GM18502 (cell line): ENCODE measurements around the gene ZMIZ1.

Experiments used
- ATAC-seq: cut with Tn5 transposase; IDR thresholded peaks from one replicate; pipeline ENCODE4 v1.9.1; 2021; ENCODE audit warnings: mild to moderate bottlenecking; ENCODE audit not compliant: unreplicated experiment, poor library complexity

The ZMIZ1 gene

GRCh38 chr10:79131836-79132631, 63.3 kb downstream of the ZMIZ1 start:
- no peak for ATAC-seq

DNA sequence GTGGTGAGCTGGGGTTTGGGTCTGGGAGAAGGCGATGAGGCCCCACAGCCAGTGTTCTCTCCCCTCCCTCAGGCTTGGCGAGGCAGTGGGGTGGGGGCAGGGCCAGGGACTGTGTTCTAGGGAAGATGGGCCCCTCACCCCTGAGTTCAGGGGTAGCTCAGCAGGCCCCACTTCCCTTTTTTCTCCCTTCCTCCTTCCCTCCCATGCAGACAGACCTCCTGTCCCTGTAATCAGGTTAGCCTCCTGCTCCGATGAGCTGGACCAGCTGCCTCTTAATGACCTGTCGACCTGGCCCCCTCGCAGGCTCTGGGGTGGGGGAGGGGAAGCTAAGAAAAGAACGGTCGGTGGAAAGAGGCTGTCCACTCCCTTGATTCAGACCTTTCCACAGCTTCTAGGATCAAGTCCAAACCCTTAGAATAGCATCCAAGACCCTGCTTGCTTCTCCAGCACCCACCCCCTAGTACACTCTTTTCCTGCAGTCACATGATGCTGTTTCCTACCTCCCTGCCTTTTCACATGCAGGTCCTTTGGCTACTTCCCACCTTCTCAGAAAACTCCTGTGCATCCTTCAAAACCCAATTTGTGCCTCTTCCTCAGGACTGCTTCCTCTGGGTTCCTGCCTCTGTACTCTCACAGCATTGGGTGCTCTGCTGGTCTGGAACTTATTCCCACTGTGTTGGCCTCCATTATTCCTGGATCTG, 64.1 kb downstream of the ZMIZ1 start:
- ATAC-seq, result no peak

DNA sequence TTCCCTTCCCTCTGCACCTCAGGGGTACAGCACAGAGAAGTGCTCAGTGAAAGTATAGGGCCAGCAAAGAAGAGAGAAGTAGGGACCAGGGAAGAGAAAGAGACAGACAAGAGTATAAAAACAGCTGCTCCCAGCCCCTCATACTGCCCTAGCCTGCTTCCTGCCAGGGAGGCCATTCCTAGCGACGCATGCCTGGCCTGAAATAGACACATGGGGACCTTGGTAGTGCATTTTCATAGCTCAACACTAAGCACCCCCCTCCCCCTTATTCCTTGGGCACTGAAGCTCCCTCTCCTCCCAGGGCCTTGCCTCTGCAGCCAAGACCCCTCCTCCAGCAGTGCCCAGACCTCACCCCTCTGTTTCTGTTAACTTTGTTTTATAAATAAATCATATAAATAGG, 64.7 kb downstream of the ZMIZ1 start:
- ATAC-seq, result no peak

DNA sequence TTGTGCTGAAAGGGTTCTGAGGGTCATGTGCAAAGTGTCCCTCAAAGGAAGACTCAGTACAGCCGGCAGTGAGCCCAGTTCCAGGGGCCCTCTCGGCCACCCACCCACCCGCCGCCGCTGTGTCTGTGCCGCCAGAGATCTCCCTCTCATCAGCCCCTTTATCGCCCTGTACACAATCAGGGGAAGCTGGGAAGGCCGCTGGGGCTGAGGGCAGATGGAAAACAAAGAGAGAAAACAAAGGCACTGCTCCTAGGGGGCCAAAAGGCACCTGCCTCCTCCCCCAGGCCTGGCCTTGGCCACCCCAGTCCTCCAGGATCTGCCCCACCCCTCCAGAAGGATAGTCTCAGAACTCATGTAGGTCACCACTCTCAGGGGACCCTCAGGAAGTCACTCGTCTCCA, 67.0 kb downstream of the ZMIZ1 start:
- ATAC-seq, result no peak

GRCh38 chr10:79136236-79137005, 67.7 kb downstream of the ZMIZ1 start:
- ATAC-seq, result no peak

DNA sequence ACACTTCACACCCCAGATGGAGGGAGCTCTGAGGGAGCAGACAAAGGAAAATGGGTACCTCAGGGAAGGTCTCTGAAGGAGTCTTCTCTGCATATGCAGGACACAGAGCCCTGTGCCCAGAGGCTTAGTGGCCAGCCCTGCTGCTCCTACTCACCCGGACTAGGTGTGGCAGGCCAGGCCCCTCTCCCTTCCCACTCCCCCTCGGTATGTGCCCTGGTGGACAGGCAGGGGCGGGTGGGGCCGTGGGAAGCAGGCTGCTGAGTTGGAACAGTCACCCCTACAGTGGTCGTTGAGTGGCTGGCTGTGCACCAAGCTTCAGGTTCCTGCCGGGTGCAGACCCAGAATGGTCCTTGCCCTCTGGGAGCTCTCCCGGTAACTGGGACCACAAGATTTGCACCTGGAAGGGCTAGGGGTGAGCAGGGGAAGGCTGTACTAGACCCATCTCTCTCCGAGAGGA, 68.6 kb downstream of the ZMIZ1 start:
- peak; percentile 11 for ATAC-seq

- ATAC-seq, result peak; percentile 86
Observed at GRCh38 chr10:79137826-79138225, 69.1 kb downstream of the ZMIZ1 start.

DNA sequence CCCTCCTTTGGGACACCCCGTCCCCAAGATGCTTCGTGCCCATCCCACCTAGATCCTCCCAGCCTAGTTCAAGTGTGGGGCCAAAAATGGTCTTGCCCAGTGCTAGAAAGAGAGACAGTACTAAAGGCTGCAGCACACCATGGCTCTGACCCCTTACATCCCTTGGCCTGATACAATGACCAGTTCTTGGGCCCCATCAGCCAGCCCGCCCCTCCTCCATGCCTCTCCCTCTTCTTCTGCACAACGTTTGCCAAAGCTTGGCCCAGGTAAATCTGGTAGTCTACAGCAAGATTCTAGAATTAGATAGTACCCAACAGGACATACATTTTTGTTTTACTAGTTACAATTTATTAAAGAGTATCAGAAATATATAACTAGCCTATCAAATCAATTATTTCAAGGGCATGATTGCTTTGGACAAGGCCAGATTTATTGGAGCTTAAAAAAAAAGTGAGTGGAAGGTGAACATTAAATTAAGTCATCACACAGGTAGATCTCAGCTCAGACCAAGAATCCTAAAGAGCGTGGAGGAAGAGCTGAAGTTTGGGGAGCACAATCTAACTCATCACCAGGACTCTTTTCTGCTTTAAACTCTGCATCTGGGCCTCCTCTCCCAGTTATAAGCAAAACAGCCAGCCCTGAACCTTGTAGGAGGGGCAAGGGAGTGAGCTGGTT, 69.8 kb downstream of the ZMIZ1 start:
- no peak for ATAC-seq

DNA sequence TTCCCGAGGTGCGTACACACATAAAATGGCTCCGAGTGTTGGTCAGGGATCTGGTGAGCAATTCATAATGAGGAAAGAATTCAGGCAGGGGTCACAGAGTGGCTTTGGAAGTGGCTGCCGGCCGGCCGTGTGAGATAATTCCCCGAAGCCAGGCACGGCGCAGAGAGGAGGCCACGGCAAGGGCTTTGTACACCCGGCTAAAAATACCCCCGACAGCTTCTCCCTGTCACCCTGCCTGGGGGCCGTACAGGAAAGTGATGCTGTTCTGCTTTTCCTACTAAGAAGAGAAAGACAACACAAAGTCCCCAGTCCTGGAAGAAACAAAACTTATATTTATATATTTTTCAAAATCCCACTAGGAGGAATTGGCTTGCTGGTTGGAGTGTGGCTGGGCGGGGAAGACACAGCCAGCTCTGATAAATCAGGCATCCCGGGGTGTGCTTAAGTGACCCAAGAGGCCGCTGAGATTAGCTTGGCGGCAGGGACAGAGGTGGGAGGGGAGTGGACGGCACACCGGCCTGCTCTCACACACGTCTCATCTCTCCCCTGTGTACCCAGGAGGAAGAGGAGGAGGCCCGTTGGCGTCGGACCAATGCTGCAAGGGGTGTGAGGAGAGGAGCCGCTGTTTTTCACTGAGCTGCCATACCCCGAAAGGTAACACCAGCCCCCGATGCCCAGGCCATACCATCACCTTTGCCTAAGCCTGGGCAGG, 70.5 kb downstream of the ZMIZ1 start:
- ATAC-seq, result no peak

- no peak for ATAC-seq
Observed at GRCh38 chr10:79140085-79140793, 71.5 kb downstream of the ZMIZ1 start.

- ATAC-seq, result no peak
Observed at GRCh38 chr10:79140855-79141254, 72.1 kb downstream of the ZMIZ1 start.

- ATAC-seq, result no peak
Observed at GRCh38 chr10:79142064-79142491, 73.3 kb downstream of the ZMIZ1 start.

DNA sequence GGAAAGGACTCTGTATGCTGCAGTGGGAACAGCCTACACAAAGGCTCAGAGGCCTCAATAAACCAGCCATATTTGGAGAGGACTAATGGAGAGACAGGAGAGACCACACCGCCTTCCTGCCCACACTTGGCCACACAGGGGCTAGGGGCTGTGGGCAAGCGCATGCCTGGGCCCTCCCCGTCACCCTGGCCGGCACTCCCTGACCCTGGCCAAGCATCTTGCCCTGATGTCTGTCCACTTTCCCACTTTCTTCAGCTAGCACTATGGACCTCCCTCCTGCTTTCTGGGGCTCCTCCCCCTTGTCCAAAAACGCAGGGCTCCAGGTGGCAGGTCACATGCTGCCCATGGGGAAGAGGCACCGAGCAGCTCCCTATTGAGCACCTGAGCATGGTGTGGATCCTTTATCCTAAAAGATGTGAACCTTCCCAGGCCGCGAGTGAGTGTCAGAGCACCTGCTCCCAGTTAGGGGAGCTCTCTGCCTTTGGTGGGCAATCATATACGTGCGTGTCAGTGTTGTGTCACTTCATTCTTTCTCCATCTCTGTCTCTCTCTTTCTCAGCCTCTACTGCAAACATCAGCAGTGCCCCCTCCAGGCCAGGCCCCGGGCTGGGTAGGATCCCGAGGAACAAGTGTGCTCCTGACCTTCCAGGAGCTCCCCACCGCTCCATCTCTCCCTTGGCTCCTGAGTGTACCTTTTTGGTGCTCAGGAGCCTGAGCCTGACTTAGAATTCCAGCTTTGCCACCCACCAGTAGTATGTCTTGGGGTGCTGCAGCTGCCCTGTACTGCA, 74.0 kb downstream of the ZMIZ1 start:
- no peak for ATAC-seq

DNA sequence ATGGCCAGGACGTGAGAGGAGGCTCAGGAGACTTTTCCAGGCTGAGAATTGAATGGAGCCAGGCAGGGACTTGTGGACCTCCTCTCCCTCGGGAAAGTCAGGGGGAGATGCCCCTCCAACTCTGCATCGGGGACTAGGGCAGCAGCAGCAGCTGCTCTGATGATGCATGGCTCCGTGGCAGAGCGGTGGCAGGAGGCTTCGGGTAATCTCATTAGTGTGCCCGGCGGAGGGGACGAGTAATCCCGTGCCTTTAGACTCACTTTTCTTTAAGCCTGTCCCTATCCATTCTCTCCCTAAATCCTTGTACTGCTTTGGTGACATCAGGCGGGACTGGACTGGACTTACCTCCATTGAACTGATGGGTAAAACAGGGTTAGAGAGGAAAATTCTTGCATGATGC, 75.1 kb downstream of the ZMIZ1 start:
- no peak for ATAC-seq

DNA sequence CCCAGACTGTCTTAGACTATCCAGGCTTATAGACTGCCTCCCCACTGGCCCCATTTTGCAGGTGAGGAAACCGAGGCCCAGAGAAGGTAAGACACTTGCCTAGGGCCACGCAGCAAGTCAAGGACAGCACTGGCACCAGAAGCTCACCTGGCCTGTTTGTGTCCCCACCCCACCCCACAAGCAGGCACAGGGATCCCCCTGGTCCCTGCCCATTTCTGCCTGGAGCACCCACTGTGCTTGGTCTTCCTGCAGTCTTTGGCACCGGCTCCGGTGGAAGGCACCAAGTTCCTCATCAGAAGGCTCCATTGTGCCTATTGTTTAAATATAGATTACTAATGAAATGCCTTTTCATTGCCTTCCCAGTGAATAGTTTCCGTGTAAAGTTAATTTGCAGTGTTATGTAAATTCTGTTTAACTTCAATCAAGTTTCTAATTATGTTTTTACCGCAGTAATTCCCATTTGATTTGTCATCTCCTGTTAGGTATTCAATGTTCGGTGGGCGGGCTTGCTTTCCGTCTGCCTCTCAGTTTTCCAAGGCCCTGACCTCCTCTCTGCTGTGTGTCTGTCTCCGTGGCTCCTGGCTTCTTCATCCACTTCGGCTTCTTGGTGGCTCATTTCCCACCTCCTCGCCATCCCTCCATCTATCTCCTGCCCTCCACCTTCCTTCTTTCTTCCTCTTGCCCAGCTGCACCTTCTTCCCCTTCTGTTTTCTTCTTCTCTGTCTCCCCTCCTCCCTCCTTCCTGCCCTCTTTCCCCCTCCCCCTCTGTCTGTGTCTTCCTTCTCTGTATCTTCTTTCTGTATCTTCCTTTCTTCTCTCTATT, 75.8 kb downstream of the ZMIZ1 start:
- ATAC-seq, result no peak

DNA sequence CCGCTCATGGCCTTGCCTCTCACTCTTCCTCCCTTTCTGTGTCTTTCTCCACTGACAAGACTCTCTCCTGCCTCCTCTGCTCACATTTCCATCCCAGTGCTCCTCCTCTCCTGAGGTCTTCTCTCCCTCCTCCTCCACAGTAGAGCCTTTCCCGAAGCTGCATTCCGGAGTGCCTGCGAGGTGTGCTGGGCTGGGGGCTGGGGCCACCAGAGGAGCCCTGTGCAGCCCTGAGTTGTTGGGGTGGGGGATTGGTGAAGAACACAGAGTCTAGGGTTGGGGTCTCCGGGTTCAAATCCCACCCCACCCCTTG, 76.4 kb downstream of the ZMIZ1 start:
- no peak for ATAC-seq

DNA sequence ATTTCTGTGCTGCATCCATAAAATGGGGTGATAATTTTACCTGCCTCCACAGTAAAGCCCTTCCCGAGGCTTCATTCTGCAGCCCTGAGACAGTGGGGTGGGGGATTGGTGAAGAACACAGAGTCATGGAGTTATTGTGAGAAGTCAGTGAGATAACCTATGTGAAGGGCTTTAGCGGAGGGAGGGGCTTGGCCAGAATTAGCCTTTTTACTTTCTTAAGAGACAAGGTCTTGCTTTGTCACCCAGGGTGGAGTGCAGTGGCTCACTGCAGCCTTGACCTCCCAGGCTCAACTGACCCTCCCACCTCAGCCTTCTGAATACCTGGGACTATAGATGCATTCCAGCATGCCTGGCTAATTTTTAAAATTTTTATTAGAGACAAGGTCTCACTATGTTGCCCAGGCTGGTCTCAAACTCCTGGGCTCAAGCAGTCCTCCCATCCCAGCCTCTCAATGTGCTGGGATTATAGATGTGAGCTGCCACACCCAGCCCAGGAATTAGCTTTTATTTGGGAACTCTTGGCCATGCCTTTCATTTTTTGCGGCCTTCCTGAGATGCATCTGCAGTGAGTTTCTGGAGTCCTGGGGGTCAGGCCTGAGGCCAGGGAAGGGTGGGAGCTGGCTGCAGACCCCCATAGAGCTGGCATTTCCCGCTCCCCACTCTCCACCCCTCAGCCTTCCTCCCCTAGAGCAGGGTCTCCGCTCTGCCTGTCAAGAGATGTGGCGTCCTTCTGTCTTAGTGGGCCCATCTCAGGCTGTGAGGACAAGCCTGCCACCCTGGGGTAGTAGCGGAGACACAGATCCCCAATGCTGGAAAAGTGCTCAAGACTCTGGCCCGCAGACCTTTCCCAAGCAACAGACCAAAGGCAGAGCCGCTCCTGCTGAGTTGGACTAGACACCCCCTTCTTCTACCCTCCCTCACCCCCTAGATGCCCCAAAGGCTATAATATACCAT, 77.0 kb downstream of the ZMIZ1 start:
- no peak for ATAC-seq
